MM.1S (cell line): ENCODE results near the gene PTPRN.

Experiments used
- EZH2 ChIP-seq: fragments of 300-600 bp; sonication (generic); optimal IDR thresholded peaks from 2 replicates; pipeline ENCODE3; 2017; ENCODE audit warnings: low read depth, mild to moderate bottlenecking, antibody characterized with exemption, low read length, mixed read lengths
- EZH2phosphoT487 ChIP-seq: fragments of 300-600 bp; sonication (generic); IDR thresholded peaks from 2 replicates; pipeline ENCODE4 v1.6.1; 2018; ENCODE audit warnings: antibody characterized with exemption, low read length
- TF ChIP-seq, protein P1 (sequence below): fragments of 300-600 bp; sonication (generic); IDR thresholded peaks from 2 replicates; pipeline ENCODE4 v1.5.1; 2016; ENCODE audit warnings: antibody characterized with exemption, low read length, mixed read lengths

DNA sequence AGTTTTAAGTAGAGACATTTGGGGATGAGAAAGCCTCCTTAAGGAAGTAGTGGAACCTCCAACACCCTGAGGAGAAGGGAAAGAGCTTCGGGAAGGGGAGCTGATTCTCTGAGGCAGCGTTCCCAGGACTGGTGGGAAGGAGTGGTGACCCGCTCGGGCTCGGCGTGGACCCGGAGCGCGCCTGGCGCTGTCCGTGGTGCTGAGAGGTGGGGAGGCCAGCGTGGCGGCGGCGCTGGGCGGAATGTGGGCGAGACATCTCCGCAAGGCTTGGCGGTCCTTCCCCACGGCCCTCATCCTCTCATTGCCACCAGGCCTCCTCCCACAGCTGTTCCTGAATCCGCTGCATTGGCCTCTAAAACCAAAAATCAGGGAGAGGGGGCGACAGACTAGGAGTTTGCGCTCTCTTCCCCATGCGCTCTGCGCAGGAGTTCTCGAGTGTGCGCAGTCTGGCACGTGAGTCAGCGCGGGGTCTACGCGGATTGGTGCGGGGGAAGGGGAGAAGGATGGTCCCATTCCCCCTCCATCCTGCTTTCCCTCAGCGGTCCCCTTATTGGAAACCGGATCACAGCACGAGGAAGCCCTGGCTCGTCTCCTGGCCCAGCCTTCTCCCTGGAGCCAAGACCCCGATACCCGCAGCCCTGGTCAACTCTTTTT, 22.5 kb upstream of the PTPRN start:
- TF ChIP-seq EZH2phosphoT487 = no peak
- TF ChIP-seq, protein P1, sequence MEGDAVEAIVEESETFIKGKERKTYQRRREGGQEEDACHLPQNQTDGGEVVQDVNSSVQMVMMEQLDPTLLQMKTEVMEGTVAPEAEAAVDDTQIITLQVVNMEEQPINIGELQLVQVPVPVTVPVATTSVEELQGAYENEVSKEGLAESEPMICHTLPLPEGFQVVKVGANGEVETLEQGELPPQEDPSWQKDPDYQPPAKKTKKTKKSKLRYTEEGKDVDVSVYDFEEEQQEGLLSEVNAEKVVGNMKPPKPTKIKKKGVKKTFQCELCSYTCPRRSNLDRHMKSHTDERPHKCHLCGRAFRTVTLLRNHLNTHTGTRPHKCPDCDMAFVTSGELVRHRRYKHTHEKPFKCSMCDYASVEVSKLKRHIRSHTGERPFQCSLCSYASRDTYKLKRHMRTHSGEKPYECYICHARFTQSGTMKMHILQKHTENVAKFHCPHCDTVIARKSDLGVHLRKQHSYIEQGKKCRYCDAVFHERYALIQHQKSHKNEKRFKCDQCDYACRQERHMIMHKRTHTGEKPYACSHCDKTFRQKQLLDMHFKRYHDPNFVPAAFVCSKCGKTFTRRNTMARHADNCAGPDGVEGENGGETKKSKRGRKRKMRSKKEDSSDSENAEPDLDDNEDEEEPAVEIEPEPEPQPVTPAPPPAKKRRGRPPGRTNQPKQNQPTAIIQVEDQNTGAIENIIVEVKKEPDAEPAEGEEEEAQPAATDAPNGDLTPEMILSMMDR = no peak
- no peak for TF ChIP-seq EZH2
